Activated T-cell treated with anti-CD3 and anti-CD28 coated beads, Interleukin-2, amount 50 U/mL, for 48 hours (primary cell): ENCODE data around the gene TUBB1.

Source experiments
- DNase-seq, 2 experiments: peaks; one replicate each; pipeline ENCODE4 v3.0.0-alpha.2; 2020

TUBB1 gene

GRCh38 chr20:58990651-58991445 is 28.4 kb upstream of the TUBB1 start:
- peak in 1 of 2 experiments; percentile 11 for DNase-seq

- peak in 1 of 2 experiments; percentile 7 for DNase-seq
Measured at GRCh38 chr20:58991715-58992114, 27.5 kb upstream of the TUBB1 start.

- DNase-seq: no peak
Measured at GRCh38 chr20:58992911-58993310, 26.3 kb upstream of the TUBB1 start.

DNA sequence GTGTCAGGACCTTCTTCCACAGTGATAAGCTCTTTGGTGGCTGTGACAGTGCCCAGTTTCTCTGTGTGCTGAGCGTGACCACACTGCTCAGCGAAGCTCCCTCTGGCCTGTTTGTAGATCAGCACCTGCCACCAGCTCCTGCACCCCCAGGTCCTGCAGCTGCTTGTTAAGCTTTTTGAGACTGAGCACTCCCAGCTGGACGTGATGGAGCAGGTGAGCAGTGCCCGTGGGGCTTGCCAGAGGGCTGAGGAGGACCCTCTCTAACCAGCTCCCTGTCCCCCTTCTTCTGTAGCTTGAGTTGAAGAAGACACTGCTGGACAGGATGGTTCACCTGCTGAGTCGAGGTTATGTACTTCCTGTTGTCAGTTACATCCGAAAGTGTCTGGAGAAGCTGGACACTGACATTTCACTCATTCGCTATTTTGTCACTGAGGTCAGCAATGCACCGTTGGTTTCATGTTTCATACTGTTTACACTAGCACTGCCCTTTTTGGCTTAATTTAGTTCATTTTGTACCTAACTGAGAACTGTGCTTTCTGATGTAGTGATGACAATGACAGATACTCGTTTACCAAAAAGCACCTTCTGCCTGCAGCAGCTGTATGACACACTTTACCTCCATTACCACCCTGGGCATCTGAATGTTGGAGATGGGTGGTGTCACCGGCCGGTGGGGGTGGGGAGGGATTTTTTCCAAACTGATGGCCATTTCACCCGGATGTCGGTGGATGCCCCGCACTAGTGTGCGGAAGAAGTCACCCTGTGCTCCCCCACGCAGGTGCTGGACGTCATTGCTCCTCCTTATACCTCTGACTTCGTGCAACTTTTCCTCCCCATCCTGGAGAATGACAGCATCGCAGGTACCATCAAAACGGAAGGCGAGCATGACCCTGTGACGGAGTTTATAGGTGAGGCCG is 25.6 kb upstream of the TUBB1 start:
- no peak for DNase-seq

- no peak for DNase-seq
Measured at GRCh38 chr20:58994390-58995159, 24.7 kb upstream of the TUBB1 start.

GRCh38 chr20:58995461-58996225 is 23.6 kb upstream of the TUBB1 start:
- DNase-seq: no peak

GRCh38 chr20:58996226-58996611 is 23.0 kb upstream of the TUBB1 start:
- no peak for DNase-seq

- DNase-seq: no peak
Measured at GRCh38 chr20:58997141-58997770, 22.0 kb upstream of the TUBB1 start.

- DNase-seq: no peak
Measured at GRCh38 chr20:58998656-58999055, 20.6 kb upstream of the TUBB1 start.

DNA sequence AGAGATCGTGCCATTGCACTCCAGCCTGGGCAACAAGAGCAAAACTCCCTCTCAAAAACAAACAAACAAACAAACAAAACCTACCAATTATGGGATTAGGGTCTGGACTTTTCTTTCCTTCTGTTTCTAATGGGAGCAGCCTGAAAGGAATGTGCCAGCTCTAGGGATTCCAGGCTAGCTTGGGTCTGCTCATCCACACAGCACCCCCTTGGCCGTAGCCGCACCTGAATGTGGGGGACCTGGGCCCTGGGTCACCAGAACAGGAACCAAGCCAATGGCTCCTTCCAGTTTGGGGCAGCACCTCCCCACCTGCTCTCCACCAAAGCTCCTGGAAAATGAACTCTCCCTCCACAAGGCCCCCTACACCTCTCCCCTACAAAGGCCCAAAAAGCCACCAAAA is 18.9 kb upstream of the TUBB1 start:
- no peak for DNase-seq

DNA sequence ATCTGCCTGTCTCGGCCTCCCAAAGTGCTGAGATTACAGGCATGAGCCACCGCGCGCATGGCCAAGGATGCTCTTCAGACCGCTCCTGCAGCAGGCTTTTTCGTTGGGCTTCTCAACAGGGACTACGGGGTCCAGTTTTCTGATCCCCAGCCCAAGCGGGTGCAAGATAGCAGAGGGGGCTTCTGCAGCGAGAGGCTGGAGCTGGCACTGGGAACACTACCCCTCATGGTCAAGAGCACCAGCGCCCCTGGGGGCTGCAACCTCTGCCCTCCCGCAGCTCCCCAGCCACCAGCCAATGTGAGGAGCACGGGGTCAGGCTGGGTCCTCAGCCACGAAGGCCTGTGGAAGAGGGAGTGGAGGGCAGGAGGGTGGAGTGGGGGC is 18.2 kb upstream of the TUBB1 start:
- no peak for DNase-seq

- DNase-seq: no peak
Measured at GRCh38 chr20:59001449-59002171, 17.6 kb upstream of the TUBB1 start.

DNA sequence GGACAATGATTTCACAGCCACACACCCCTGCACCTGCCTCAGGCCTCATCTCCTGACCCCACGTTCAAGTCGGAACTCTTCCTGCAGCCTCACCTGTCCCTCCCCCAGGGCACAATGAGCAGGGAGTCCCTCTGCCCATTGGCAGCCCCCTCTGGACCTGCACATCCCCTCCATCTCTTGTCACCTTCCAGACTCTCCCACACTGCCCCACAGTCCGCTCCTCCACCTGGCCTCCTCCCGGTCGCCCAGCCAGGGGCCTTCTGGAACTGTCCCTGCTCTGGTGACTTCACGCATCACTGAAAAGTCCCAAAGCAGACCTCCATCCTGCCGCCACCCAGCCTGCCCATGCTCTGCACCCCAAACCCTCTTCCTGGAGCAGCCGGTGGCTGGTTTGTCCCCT is 16.8 kb upstream of the TUBB1 start:
- DNase-seq: no peak

- no peak for DNase-seq
Measured at GRCh38 chr20:59002874-59003399, 16.3 kb upstream of the TUBB1 start.

DNA sequence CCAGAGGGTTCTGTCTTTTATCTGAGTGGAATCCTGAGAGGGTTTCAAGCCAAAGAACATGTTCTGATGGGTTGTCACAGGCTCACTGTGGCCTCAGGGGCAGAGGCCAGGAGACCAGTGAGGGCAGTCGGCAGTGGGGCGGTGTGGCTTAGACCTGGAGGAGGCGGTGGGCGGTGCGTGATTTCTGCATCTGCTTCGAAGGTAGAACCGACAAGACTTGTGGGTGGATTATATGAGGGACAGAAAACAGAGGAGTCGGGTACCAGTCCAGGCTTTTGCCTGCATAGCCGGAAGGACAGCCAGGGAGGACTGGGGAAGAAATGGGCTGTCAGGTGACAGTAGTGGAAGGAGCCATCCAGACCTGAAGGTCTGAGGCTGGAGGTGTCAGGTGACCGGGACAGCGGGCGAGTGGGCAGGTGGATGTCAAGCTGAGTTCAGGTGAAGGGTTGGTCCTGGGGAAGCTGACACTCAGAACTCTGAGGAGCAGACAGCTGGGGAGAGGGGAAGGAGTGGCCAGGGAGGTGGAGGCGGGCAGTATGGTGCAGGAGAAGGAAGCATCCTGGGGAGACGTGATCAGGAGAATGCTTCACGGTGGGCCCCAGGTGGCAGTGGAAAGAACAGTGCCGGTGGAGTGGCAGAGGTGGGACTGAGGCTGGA is 15.3 kb upstream of the TUBB1 start:
- DNase-seq: no peak

DNA sequence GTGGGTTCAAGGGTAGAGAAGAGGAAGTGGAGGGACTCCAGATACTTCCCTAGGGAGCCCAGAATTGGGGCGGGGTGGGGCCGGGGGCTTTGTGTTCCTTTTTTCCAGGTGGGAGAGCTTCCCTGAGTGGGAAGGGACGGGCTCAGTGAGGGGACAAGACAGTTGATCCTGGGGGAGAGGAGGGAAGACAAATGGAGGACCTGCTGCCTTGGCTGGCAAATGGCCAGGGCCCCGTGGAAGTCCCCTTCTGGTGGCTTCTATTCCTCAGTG is 14.8 kb upstream of the TUBB1 start:
- DNase-seq: peak; percentile 53 to 58

DNA sequence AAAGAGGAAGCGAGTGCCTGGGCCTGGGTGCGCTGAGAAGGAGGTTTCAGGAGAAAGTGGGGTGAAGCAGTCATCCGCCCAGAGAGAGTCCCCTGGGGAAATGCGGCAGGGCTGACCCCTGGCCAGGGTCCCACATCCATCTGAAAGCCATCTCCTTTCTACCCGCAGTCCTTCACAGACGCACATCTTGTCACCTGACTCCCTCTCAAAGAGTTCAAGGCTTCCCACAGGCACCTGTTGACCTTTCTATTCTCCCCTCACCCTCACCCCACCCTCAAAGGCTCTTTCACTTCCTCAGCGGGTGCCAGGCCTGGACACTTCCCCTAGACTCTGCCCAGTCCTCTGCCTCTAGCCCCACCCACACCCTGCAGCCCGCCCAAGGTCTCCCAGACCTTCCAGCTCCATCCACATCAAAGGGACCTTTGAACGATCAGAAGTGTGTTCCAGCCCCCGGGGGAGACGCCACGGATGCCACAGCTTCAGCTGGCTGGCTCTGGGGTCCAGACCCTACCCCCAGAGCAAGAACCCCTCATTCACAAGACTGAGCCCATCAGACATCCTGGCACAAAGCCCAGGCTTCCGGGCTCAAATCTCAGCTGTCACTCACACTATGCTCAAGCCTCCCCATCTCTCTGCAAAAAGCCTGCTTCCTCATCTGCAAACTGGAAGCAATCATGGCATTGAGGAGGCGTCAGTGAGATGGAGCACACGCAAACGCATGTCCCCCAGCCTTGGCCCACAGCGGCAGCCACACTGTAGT is 14.3 kb upstream of the TUBB1 start:
- DNase-seq: peak in 1 of 2 experiments; percentile 54

DNA sequence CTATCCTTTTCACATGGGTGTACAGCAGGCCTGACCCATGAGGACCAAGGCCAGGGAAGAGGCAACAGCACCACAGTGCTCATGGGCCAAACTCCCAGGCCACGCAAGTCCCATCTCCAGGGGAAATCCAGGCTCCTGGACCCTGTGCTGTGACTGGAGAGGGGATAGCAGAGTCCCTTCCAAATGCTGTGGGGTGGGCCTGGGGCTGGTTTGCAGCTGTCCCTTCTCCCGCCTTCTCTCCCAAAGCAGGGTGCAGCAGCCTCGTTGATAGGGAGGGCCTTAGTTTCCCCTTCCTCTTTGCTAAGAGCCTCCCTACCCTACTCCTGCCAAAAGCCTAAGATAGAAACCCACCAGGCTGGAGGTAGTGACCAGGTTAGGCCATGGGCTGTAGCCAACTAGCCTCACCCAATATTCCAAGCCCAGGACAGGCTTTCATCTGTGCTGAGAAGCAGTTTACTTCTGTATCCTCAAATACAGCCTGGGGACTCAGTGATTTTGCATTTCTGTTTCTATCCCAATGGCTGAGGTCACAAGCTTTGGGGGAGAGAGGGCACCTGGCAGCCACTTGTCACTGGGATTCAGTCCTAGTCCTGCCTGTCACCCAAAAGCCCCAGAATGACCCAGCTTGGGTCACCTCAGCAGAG is 13.6 kb upstream of the TUBB1 start:
- no peak for DNase-seq

- DNase-seq: no peak
Measured at GRCh38 chr20:59006167-59006863, 12.9 kb upstream of the TUBB1 start.
